ENCODE results near the gene PCDHGA2. TPM values are rescaled to one million over a fixed set of nuclear protein-coding genes. Genes with fewer than 3 reads are reported as not detected.
"Not testable (repeated sequence)": the region's sequence is repeated elsewhere in the genome, so short reads cannot be mapped to it uniquely, and the experiment has no call there.

PCDHGA2 gene
- total RNA-seq, result not detected

- no peak for DNase-seq
- no peak within 1 kb of the TSS for H3K4me3 Mint-ChIP-seq
- H3K36me3 Mint-ChIP-seq (ENCODE audit: low read depth), result peaks cover 7% of the 10 kb centered on the region
- POLR2A ChIA-PET, result no interaction called here
- ATAC-seq, result no peak
- H3K27me3 Mint-ChIP-seq (ENCODE audit: low read depth), result peaks cover 41% of the 10 kb centered on the region
- no peak within 1 kb of the TSS for H3K27ac Mint-ChIP-seq
- CTCF ChIA-PET, result interaction anchor here (0.8 to 2.8 kb wide), 10 partner anchors 9 to 253 kb away, joined by 3 to 12 read pairs (median 5); partner anchors contain the start of gene TAF7
- H3K9me3 Mint-ChIP-seq (ENCODE audit: insufficient read depth), result peaks cover 5% of the 10 kb centered on the region
- no peaks in the 10 kb centered on the region for H3K4me1 Mint-ChIP-seq (ENCODE audit: low read depth)
Measured at GRCh38 chr5:141338538-141339306, at the start of gene PCDHGA2. Gene PCDHGA2 (plus strand): TSS chr5:141338760.

GRCh38 chr5:141298376-141298775, 40.2 kb upstream of the PCDHGA2 start:
- ChIA-PET CTCF (interaction anchor here (1.1 kb wide), 1 partner anchor 132 kb away, joined by 3 read pairs; the partner anchor contains the start of gene PCDHGA12), POLR2A (no interaction called here)
- H3K27ac Mint-ChIP-seq, result no peak overlapping the region
- H3K4me1 Mint-ChIP-seq (ENCODE audit: low read depth), result no peaks in the 10 kb centered on the region
- no peaks in the 10 kb centered on the region for H3K27me3 Mint-ChIP-seq (ENCODE audit: low read depth)
- ATAC-seq (no peak), DNase-seq (no peak)
- peaks cover 9% of the 10 kb centered on the region for H3K36me3 Mint-ChIP-seq (ENCODE audit: low read depth)
- H3K4me3 Mint-ChIP-seq, result no peak overlapping the region
- peaks cover 23% of the 10 kb centered on the region for H3K9me3 Mint-ChIP-seq (ENCODE audit: insufficient read depth)

- Mint-ChIP-seq H3K4me3 (no peak within 1 kb of the TSS), H3K27ac (no peak within 1 kb of the TSS), H3K4me1 (ENCODE audit: low read depth) (no peaks in the 10 kb centered on the region), H3K36me3 (ENCODE audit: low read depth) (peaks cover 15% of the 10 kb centered on the region), H3K27me3 (ENCODE audit: low read depth) (no peaks in the 10 kb centered on the region), H3K9me3 (ENCODE audit: insufficient read depth) (peaks cover 49% of the 10 kb centered on the region)
- DNase-seq (no peak), ATAC-seq (no peak)
- ChIA-PET CTCF (no interaction called here), POLR2A (no interaction called here)
Measured at GRCh38 chr5:141303756-141304155, 34.8 kb upstream of the PCDHGA2 start, which contains the start of gene SLC25A2. Gene SLC25A2 (minus strand): TSS chr5:141304049. CDS start chr5:141303865, 184 bp downstream.

- Mint-ChIP-seq H3K4me1 (ENCODE audit: low read depth) (no peaks in the 10 kb centered on the region), H3K27ac (no peak overlapping the region), H3K36me3 (ENCODE audit: low read depth) (peaks cover 19% of the 10 kb centered on the region), H3K27me3 (ENCODE audit: low read depth) (no peaks in the 10 kb centered on the region), H3K9me3 (ENCODE audit: insufficient read depth) (peaks cover 48% of the 10 kb centered on the region), H3K4me3 (no peak overlapping the region)
- DNase-seq (no peak), ATAC-seq (no peak)
- ChIA-PET POLR2A (no interaction called here), CTCF (interaction anchor here (1.9 kb wide), 1 partner anchor 13 kb away, joined by 4 read pairs; the partner anchor contains the start of gene TAF7)
Measured at GRCh38 chr5:141306630-141307029, 31.9 kb upstream of the PCDHGA2 start.

GRCh38 chr5:141313711-141314110, 24.8 kb upstream of the PCDHGA2 start:
- DNase-seq (no peak), ATAC-seq (no peak)
- POLR2A ChIA-PET, result no interaction called here
- Mint-ChIP-seq H3K27ac (no peak overlapping the region), H3K36me3 (ENCODE audit: low read depth) (peaks cover 60% of the 10 kb centered on the region), H3K4me3 (no peak overlapping the region), H3K27me3 (ENCODE audit: low read depth) (no peaks in the 10 kb centered on the region), H3K9me3 (ENCODE audit: insufficient read depth) (peaks cover 49% of the 10 kb centered on the region), H3K4me1 (ENCODE audit: low read depth) (peaks cover 5% of the 10 kb centered on the region)
- CTCF ChIA-PET, result no interaction called here

- peaks cover 80% of the 10 kb centered on the region for H3K36me3 Mint-ChIP-seq (ENCODE audit: low read depth)
- H3K4me3 Mint-ChIP-seq; ATAC-seq; H3K27ac Mint-ChIP-seq; POLR2A ChIA-PET; H3K27me3 Mint-ChIP-seq (ENCODE audit: low read depth); DNase-seq: not testable (repeated sequence)
- CTCF ChIA-PET, result interaction anchor here (4.5 kb wide), 1 partner anchor 27 kb away, joined by 33 read pairs; the partner anchor contains the start of gene PCDHGA3
- peaks cover 62% of the 10 kb centered on the region for H3K9me3 Mint-ChIP-seq (ENCODE audit: insufficient read depth)
- peaks cover 30% of the 10 kb centered on the region for H3K4me1 Mint-ChIP-seq (ENCODE audit: low read depth)
Measured at GRCh38 chr5:141316963-141317362, 21.6 kb upstream of the PCDHGA2 start.

GRCh38 chr5:141319202-141319601, 19.4 kb upstream of the PCDHGA2 start:
- no peaks in the 10 kb centered on the region for H3K27me3 Mint-ChIP-seq (ENCODE audit: low read depth)
- H3K4me1 Mint-ChIP-seq (ENCODE audit: low read depth), result peaks cover 33% of the 10 kb centered on the region
- peak overlapping the region; percentile 99 for H3K4me3 Mint-ChIP-seq
- ATAC-seq (no peak), DNase-seq (no peak)
- H3K27ac Mint-ChIP-seq, result peak overlapping the region; percentile 37
- ChIA-PET CTCF (interaction anchor here (0.6 to 4.5 kb wide), 9 partner anchors 10 to 194 kb away, joined by 3 to 33 read pairs (median 6); partner anchors contain the start of genes PCDHGA1, PCDHGA3, PCDHGA4 and PCDHGB3), POLR2A (interaction anchor here (0.8 kb wide), 1 partner anchor 50 kb away, joined by 3 read pairs; no protein-coding TSS in a partner anchor)
- peaks cover 57% of the 10 kb centered on the region for H3K9me3 Mint-ChIP-seq (ENCODE audit: insufficient read depth)
- H3K36me3 Mint-ChIP-seq (ENCODE audit: low read depth), result peaks cover 70% of the 10 kb centered on the region

GRCh38 chr5:141319699-141320098, 18.9 kb upstream of the PCDHGA2 start:
- H3K27me3 Mint-ChIP-seq (ENCODE audit: low read depth), result peaks cover 2% of the 10 kb centered on the region
- DNase-seq (no peak), ATAC-seq (no peak)
- H3K4me3 Mint-ChIP-seq, result peak overlapping the region; percentile 99
- H3K9me3 Mint-ChIP-seq (ENCODE audit: insufficient read depth), result peaks cover 56% of the 10 kb centered on the region
- peaks cover 67% of the 10 kb centered on the region for H3K36me3 Mint-ChIP-seq (ENCODE audit: low read depth)
- H3K4me1 Mint-ChIP-seq (ENCODE audit: low read depth), result peaks cover 33% of the 10 kb centered on the region
- H3K27ac Mint-ChIP-seq, result peak overlapping the region; percentile 100
- CTCF ChIA-PET, result interaction anchor here (0.7 to 4.5 kb wide), 35 partner anchors 8 to 594 kb away, joined by 3 to 33 read pairs (median 4); partner anchors contain the start of genes PCDHGA1, PCDHGA10, PCDHGA11 and PCDHGA2
- POLR2A ChIA-PET, result interaction anchor here (0.6 to 1.8 kb wide), 15 partner anchors 8 to 618 kb away, joined by 3 to 14 read pairs (median 3); partner anchors contain the start of gene PCDHGA1

- H3K27ac Mint-ChIP-seq, result peak within 1 kb of the TSS; percentile 100
- peaks cover 33% of the 10 kb centered on the region for H3K4me1 Mint-ChIP-seq (ENCODE audit: low read depth)
- H3K36me3 Mint-ChIP-seq (ENCODE audit: low read depth), result peaks cover 59% of the 10 kb centered on the region
- peaks cover 2% of the 10 kb centered on the region for H3K27me3 Mint-ChIP-seq (ENCODE audit: low read depth)
- ChIA-PET POLR2A (interaction anchor here (0.6 to 1.8 kb wide), 20 partner anchors 9 to 640 kb away, joined by 3 to 14 read pairs (median 3); partner anchors contain the start of gene PCDHGA1), CTCF (interaction anchor here (0.7 to 4.5 kb wide), 40 partner anchors 9 to 630 kb away, joined by 3 to 33 read pairs (median 4); partner anchors contain the start of genes HARS1, PCDHB14, PCDHGA1 and PCDHGA10)
- H3K9me3 Mint-ChIP-seq (ENCODE audit: insufficient read depth), result peaks cover 53% of the 10 kb centered on the region
- peak; percentile 95 for DNase-seq
- H3K4me3 Mint-ChIP-seq, result peak within 1 kb of the TSS; percentile 99
- peak; percentile 94 for ATAC-seq
Measured at GRCh38 chr5:141320225-141321169, 18.1 kb upstream of the PCDHGA2 start, which contains the start of gene TAF7. Gene TAF7 (minus strand): TSS chr5:141320784. CDS start chr5:141320044, 740 bp downstream.

- ATAC-seq (no peak), DNase-seq (no peak)
- no peak overlapping the region for H3K4me3 Mint-ChIP-seq
- H3K9me3 Mint-ChIP-seq (ENCODE audit: insufficient read depth), result peaks cover 50% of the 10 kb centered on the region
- H3K27me3 Mint-ChIP-seq (ENCODE audit: low read depth), result peaks cover 4% of the 10 kb centered on the region
- H3K4me1 Mint-ChIP-seq (ENCODE audit: low read depth), result peaks cover 38% of the 10 kb centered on the region
- POLR2A ChIA-PET, result no interaction called here
- no peak overlapping the region for H3K27ac Mint-ChIP-seq
- peaks cover 44% of the 10 kb centered on the region for H3K36me3 Mint-ChIP-seq (ENCODE audit: low read depth)
- CTCF ChIA-PET, result interaction anchor here (0.9 to 3.4 kb wide), 4 partner anchors 7 to 242 kb away, joined by 3 to 29 read pairs (median 8); partner anchors contain the start of gene PCDHGA1
Measured at GRCh38 chr5:141322261-141322660, 16.3 kb upstream of the PCDHGA2 start.

Measured in activated CD8-positive, alpha-beta T cell treated with anti-CD3 and anti-CD28 coated beads, Interleukin-2, amount 10 ng/mL, durations not matched to agents 7 days and 5 days (primary cell).